H9 (cell line): ENCODE results near the gene CPM. TPM values are rescaled to one million over a fixed set of nuclear protein-coding genes. Genes with fewer than 3 reads are reported as not detected.

Experiments used
- DNase-seq: peaks from one replicate; pipeline ENCODE4 v3.0.0-alpha.2; 2017
- H2AFZ ChIP-seq: one replicate; pipeline ENCODE4 v1.6.1; 2013; ENCODE audit warnings: mild to moderate bottlenecking, low read length, control low read depth, moderate library complexity
- H2AK5ac ChIP-seq: 2 replicates; pipeline ENCODE4 v1.6.1; 2013; ENCODE audit warnings: low read length, control low read depth, mixed read lengths; ENCODE audit not compliant: insufficient read length
- H2BK120ac ChIP-seq: one replicate; pipeline ENCODE4 v1.6.1; 2013; ENCODE audit warnings: low read depth, mild to moderate bottlenecking, low read length, control low read depth, inconsistent platforms; ENCODE audit not compliant: poor library complexity, severe bottlenecking
- H2BK12ac ChIP-seq: 2 replicates; pipeline ENCODE4 v1.6.1; 2013; ENCODE audit warnings: low read length, control low read depth, mixed read lengths, low read depth; ENCODE audit not compliant: insufficient read length
- H2BK15ac ChIP-seq: 2 replicates; pipeline ENCODE4 v1.6.1; 2013; ENCODE audit warnings: low read depth, low read length, control low read depth
- H2BK20ac ChIP-seq: one replicate; pipeline ENCODE4 v1.6.1; 2013; ENCODE audit warnings: low read depth, mild to moderate bottlenecking, low read length, control low read depth, inconsistent platforms; ENCODE audit not compliant: poor library complexity, severe bottlenecking
- H2BK5ac ChIP-seq: 2 replicates; pipeline ENCODE4 v1.6.1; 2013; ENCODE audit warnings: low read length, control low read depth, mixed read lengths; ENCODE audit not compliant: insufficient read length
- H3K14ac ChIP-seq: 2 replicates; pipeline ENCODE4 v1.6.1; 2013; ENCODE audit warnings: low read length, control low read depth; ENCODE audit not compliant: insufficient read depth
- H3K18ac ChIP-seq: 2 replicates; pipeline ENCODE4 v1.6.1; 2013; ENCODE audit warnings: low read depth, mild to moderate bottlenecking, mixed read lengths, low read length, control low read depth; ENCODE audit not compliant: insufficient read length
- H3K23ac ChIP-seq: 2 replicates; pipeline ENCODE4 v1.6.1; 2013; ENCODE audit warnings: low read length, control low read depth, mixed read lengths, low read depth; ENCODE audit not compliant: insufficient read length
- H3K23me2 ChIP-seq: 2 replicates; pipeline ENCODE4 v1.6.1; 2013; ENCODE audit warnings: low read depth, mild to moderate bottlenecking, mixed read lengths, low read length, control low read depth; ENCODE audit not compliant: insufficient read length, poor library complexity, severe bottlenecking
- H3K27ac ChIP-seq: 2 replicates; pipeline ENCODE4 v1.5.1; 2013; ENCODE audit warnings: low read length, control low read depth, mixed read lengths, low read depth; ENCODE audit not compliant: insufficient read length
- H3K27me3 ChIP-seq: 2 replicates; pipeline ENCODE4 v1.6.1; 2013; ENCODE audit warnings: low read length, control low read depth, inconsistent platforms; ENCODE audit not compliant: insufficient read depth
- H3K4ac ChIP-seq: 2 replicates; pipeline ENCODE4 v1.6.1; 2013; ENCODE audit warnings: low read depth, mild to moderate bottlenecking, control low read depth, inconsistent platforms, low read length, moderate library complexity
- H3K4me1 ChIP-seq: 2 replicates; pipeline ENCODE4 v1.6.1; 2013; ENCODE audit warnings: low read length, control low read depth, inconsistent platforms; ENCODE audit not compliant: insufficient read depth
- H3K4me2 ChIP-seq: 2 replicates; pipeline ENCODE4 v1.6.1; 2013; ENCODE audit warnings: low read length, control low read depth, mixed read lengths; ENCODE audit not compliant: insufficient read length, insufficient read depth
- H3K56ac ChIP-seq: 2 replicates; pipeline ENCODE4 v1.6.1; 2013; ENCODE audit warnings: low read depth, mild to moderate bottlenecking, mixed read lengths, low read length, control low read depth; ENCODE audit not compliant: insufficient read length
- H3K79me1 ChIP-seq: 2 replicates; pipeline ENCODE4 v1.6.1; 2013; ENCODE audit warnings: low read depth, mild to moderate bottlenecking, moderate library complexity, low read length, control low read depth, inconsistent platforms; ENCODE audit not compliant: insufficient read depth, poor library complexity, severe bottlenecking
- H3K79me2 ChIP-seq: 2 replicates; pipeline ENCODE4 v1.6.1; 2013; ENCODE audit warnings: low read length, control low read depth, inconsistent platforms; ENCODE audit not compliant: insufficient read depth
- H3K9ac ChIP-seq: 2 replicates; pipeline ENCODE4 v1.6.1; 2013; ENCODE audit warnings: low read length, control low read depth, mixed read lengths; ENCODE audit not compliant: insufficient read length; ENCODE audit errors: extremely low read depth
- H3K9me3 ChIP-seq: one replicate; pipeline ENCODE4 v1.6.1; 2013; ENCODE audit warnings: low read depth, low read length, inconsistent platforms; ENCODE audit not compliant: control insufficient read depth
- H3T11ph ChIP-seq: one replicate; pipeline ENCODE4 v1.6.1; 2013; ENCODE audit warnings: mild to moderate bottlenecking, low read length, control low read depth, inconsistent platforms
- H4K20me1 ChIP-seq: one replicate; pipeline ENCODE4 v1.6.1; 2013; ENCODE audit not compliant: control insufficient read depth, insufficient read length, insufficient read depth
- H4K5ac ChIP-seq: 2 replicates; pipeline ENCODE4 v1.6.1; 2013; ENCODE audit warnings: low read depth, mild to moderate bottlenecking, mixed read lengths, low read length, control low read depth; ENCODE audit not compliant: insufficient read length
- H4K8ac ChIP-seq: replicated peaks from 2 replicates; pipeline ENCODE4 v1.6.1; 2013; ENCODE audit warnings: low read length, control low read depth, mixed read lengths, low read depth; ENCODE audit not compliant: insufficient read length
- H4K91ac ChIP-seq: 2 replicates; pipeline ENCODE4 v1.6.1; 2013; ENCODE audit warnings: low read depth, mild to moderate bottlenecking, moderate library complexity, mixed read lengths, low read length, control low read depth; ENCODE audit not compliant: insufficient read length
- H3K27ac Mint-ChIP-seq, 3 experiments: 2 replicates in 2 of 3; 3 replicates in 1 of 3; pipeline ENCODE4 v1.8.0; 2020 to 2021; ENCODE audit warnings: mixed read lengths in 3 of 3, mild to moderate bottlenecking in 1 of 3, moderate library complexity in 1 of 3
- H3K27me3 Mint-ChIP-seq: 2 replicates; pipeline ENCODE4 v1.8.0; 2021; ENCODE audit warnings: low read depth, mild to moderate bottlenecking, moderate library complexity, mixed read lengths
- H3K36me3 Mint-ChIP-seq, 3 experiments: 2 replicates in 2 of 3; 3 replicates in 1 of 3; pipeline ENCODE4 v1.8.0; 2020 to 2021; ENCODE audit warnings: low read depth in 3 of 3, mixed read lengths in 3 of 3; ENCODE audit not compliant: insufficient read depth in 1 of 3
- H3K4me1 Mint-ChIP-seq, 2 experiments: 2 replicates each; pipeline ENCODE4 v1.8.0; 2020; ENCODE audit warnings: mixed read lengths in 2 of 2
- H3K4me3 Mint-ChIP-seq, 2 experiments: 2 replicates in 1 of 2; 3 replicates in 1 of 2; pipeline ENCODE4 v1.8.0; 2020 to 2021; ENCODE audit warnings: mild to moderate bottlenecking in 2 of 2, mixed read lengths in 2 of 2, moderate library complexity in 1 of 2
- H3K9me3 Mint-ChIP-seq, 2 experiments: 2 replicates in 1 of 2; 3 replicates in 1 of 2; pipeline ENCODE4 v1.8.0; 2020; ENCODE audit warnings: mild to moderate bottlenecking in 2 of 2, mixed read lengths in 2 of 2, moderate library complexity in 1 of 2
- CTCF ChIP-seq: fragments of 200-600 bp; sonication (generic); conservative IDR thresholded peaks from 3 replicates; pipeline ENCODE4 v1.8.0; 2021; ENCODE audit warnings: antibody characterized with exemption, mild to moderate bottlenecking
- WGBS: extraction: QIAGEN DNeasy Blood & Tissue Kit; methylation state at CpG from one replicate; pipeline ENCODE4 v1.1.7; 2013; ENCODE audit warnings: missing lambda C conversion rate, low lambda C conversion rate, mixed read lengths; ENCODE audit not compliant: insufficient read length; ENCODE audit errors: extremely low coverage; 5-methylcytosine and 5-hydroxymethylcytosine counted together
- total RNA-seq: library from RNA; stranded (reverse); gene quantifications from 2 replicates; pipeline ENCODE4 v1.2.1, GENCODE V29; 2021

CPM gene
- total RNA-seq, 1 experiment from 2014 or later = 1.2 TPM

GRCh38 chr12:68893741-68894140 lies 39.2 kb downstream of the CPM start:
- H3K9me3 Mint-ChIP-seq = no peaks in the 10 kb centered on the region; a peak in 2 of 5 replicates

More at GRCh38 chr12:68893741-68894140, 39.2 kb downstream of the CPM start:
- Mint-ChIP-seq H3K4me3 (no peak overlapping the region), H3K27me3 (no peaks in the 10 kb centered on the region), H3K36me3 (no peaks in the 10 kb centered on the region), H3K27ac (no peak overlapping the region), H3K4me1 (no peaks in the 10 kb centered on the region)
- Histone ChIP-seq H2BK120ac (no peak overlapping the region), H3K4me2 (no peak overlapping the region), H2AFZ (no peak overlapping the region), H3K79me2 (no peaks in the 10 kb centered on the region), H3K9me3 (no peaks in the 10 kb centered on the region), H3K27ac (no peak overlapping the region), H3K79me1 (no peaks in the 10 kb centered on the region), H3K9ac (no peak overlapping the region), H2AK5ac (no peak overlapping the region), H2BK5ac (no peak overlapping the region), H4K20me1 (no peaks in the 10 kb centered on the region), H3K23me2 (no peaks in the 10 kb centered on the region), H3K27me3 (no peaks in the 10 kb centered on the region), H3K18ac (no peak overlapping the region), H3K4me1 (no peaks in the 10 kb centered on the region), H3K14ac (no peak overlapping the region), H3K56ac (no peak overlapping the region), H2BK20ac (no peak overlapping the region), H4K8ac (no peak overlapping the region), H2BK15ac (no peak overlapping the region), H3K23ac (no peak overlapping the region), H4K91ac (no peak overlapping the region), H2BK12ac (no peak overlapping the region), H3K4ac (no peak overlapping the region), H3T11ph (no peak overlapping the region), H4K5ac (no peak overlapping the region)
- no peak for DNase-seq
- no CpG with 5 or more reads among the region's 3 CpGs for WGBS
- TF ChIP-seq CTCF = no peak
